IPS DF 6.9 (cell line): Measurements from ENCODE around the gene KIAA1586.
A peak's percentile ranks its signal among the peaks of the same experiment; 100 is the strongest.
"Not testable (repeated sequence)": the region's sequence is repeated elsewhere in the genome, so short reads cannot be mapped to it uniquely, and the experiment has no call there.

Source experiments
- DNase-seq: peaks from one replicate; pipeline ENCODE4 v3.0.0-alpha.2; 2013; ENCODE audit warnings: low read depth, low spot score
- H3K27ac ChIP-seq: one replicate; pipeline ENCODE4 v1.5.1; 2013; ENCODE audit warnings: low read length, control low read depth
- H3K27me3 ChIP-seq: 2 replicates; pipeline ENCODE4 v1.6.1; 2013; ENCODE audit warnings: mild to moderate bottlenecking, low read length; ENCODE audit not compliant: control insufficient read depth, insufficient read depth
- H3K36me3 ChIP-seq: 2 replicates; pipeline ENCODE4 v1.6.1; 2013; ENCODE audit warnings: low read length; ENCODE audit not compliant: control insufficient read depth, insufficient read depth
- H3K4me1 ChIP-seq: 2 replicates; pipeline ENCODE4 v1.6.1; 2013; ENCODE audit warnings: low read length; ENCODE audit not compliant: control insufficient read depth, insufficient read depth
- H3K4me3 ChIP-seq: 2 replicates; pipeline ENCODE4 v1.5.1; 2013; ENCODE audit warnings: mild to moderate bottlenecking, low read length
- H3K9me3 ChIP-seq: 2 replicates; pipeline ENCODE4 v1.6.1; 2013; ENCODE audit warnings: low read length, inconsistent platforms; ENCODE audit not compliant: control insufficient read depth, insufficient read depth
- WGBS: extraction: QIAGEN DNeasy Blood & Tissue Kit; methylation state at CpG from one replicate; pipeline ENCODE4 v1.1.7; 2013; ENCODE audit warnings: mixed read lengths, missing lambda C conversion rate; ENCODE audit not compliant: insufficient read length, insufficient coverage; 5-methylcytosine and 5-hydroxymethylcytosine counted together

The KIAA1586 gene

DNA sequence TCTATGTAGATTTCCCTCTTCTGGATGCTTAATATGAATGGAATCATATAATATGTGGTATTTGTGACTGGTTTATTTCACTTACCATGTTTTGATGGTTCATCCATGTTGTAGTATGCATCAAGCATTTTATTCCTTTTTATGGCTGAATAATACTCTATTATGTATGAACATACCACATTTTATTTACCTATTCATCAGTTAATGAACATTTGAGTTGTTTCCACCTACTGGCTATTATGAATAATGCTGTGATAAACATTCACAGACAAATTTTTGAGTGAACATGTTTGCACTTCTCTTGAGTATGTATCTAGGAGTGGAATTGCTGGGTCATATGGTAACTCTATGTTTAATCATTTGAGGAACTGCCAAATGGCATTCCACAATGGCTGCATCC lies 28.6 kb downstream of the KIAA1586 start:
- H3K4me3 ChIP-seq, result no peak overlapping the region
- H3K27ac ChIP-seq, result no peak overlapping the region
- no peaks in the 10 kb centered on the region for H3K9me3 ChIP-seq
- H3K27me3 ChIP-seq, result no peaks in the 10 kb centered on the region
- no peaks in the 10 kb centered on the region for H3K36me3 ChIP-seq
- H3K4me1 ChIP-seq, result no peaks in the 10 kb centered on the region
- DNase-seq, result no peak

DNA sequence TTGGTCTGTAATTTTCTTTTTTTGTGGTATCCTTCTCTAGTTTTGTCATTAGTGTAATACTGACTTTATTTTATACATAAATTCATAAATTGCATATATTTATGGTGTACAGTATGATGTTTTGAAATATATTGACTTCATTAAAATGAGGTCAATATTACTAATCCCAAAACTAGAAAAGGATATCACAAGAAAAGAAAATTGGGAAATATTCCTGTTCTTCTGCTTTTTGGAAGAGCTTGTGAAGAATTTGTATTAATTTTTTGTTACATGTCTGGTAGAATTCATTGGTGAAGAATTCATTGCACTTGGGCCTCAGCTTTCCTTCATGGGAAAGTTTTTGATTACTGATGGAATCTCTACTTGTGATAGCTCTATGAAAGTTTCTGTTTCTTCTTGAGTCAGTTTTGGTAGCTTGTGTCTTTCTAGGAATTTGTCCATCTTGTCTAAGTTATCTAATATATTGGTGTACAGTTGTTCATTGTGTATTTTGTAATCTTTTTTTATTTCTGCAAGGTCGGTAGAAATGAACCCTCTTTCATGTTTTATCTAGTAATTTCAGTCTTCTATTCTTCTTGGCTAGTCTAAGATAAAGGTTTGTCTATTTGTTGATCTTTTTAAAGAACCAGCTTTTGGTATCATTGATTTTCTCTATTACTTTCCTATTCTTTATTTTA lies 32.2 kb downstream of the KIAA1586 start:
- Histone ChIP-seq H3K4me1 (no peaks in the 10 kb centered on the region), H3K36me3 (no peaks in the 10 kb centered on the region), H3K27ac (no peak overlapping the region), H3K27me3 (no peaks in the 10 kb centered on the region), H3K9me3 (no peaks in the 10 kb centered on the region), H3K4me3 (no peak overlapping the region)
- DNase-seq, result no peak
- WGBS, result no CpG with 5 or more reads among the region's 1 CpG

DNA sequence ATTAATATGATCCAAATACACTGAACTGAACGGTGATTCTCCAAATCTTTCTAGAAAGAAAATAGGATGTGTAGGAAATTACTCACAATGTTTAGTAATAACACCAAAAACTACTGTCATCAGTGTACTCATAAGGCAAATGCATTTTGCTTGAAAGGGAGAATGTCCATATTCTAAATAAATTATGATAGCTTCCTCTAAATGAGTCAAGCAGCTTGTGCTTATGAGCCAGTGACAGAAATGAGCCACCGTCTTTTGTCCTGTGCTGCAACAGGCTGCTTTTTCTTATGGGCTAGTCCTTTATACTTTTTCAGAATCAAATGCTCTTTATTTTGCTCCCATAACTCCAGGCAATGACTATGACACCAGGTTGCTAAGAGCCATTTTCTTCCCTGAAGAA lies 39.0 kb downstream of the KIAA1586 start:
- no peak for DNase-seq
- no peaks in the 10 kb centered on the region for H3K36me3 ChIP-seq
- no peaks in the 10 kb centered on the region for H3K4me1 ChIP-seq
- no peaks in the 10 kb centered on the region for H3K27me3 ChIP-seq
- H3K9me3 ChIP-seq, result no peaks in the 10 kb centered on the region
- H3K27ac ChIP-seq, result no peak overlapping the region
- no CpG with 5 or more reads among the region's 2 CpGs for WGBS
- no peak overlapping the region for H3K4me3 ChIP-seq

DNA sequence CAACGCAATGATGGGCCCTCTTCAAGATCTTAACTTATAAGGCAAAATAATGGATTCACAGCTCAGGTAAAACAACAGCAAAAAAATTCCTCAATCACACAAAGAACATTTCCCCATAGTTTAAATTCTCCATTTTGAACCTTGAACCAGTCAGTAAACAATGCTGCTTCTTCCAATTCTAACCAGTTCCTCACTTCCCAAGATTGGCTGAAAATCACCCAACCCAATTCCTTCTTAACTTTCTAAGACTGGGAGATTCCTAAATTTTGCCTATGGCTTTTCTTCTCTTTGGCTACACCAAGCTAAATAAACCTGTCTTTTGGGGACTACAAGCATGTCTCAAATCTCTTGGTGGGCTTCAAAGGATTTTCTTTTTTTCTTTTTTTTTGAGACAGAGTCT lies 40.4 kb downstream of the KIAA1586 start:
- no CpG with 5 or more reads among the region's 1 CpG for WGBS
- no peaks in the 10 kb centered on the region for H3K36me3 ChIP-seq
- no peak overlapping the region for H3K4me3 ChIP-seq
- no peaks in the 10 kb centered on the region for H3K27me3 ChIP-seq
- DNase-seq, result no peak
- H3K9me3 ChIP-seq, result no peaks in the 10 kb centered on the region
- H3K4me1 ChIP-seq, result no peaks in the 10 kb centered on the region
- H3K27ac ChIP-seq, result no peak overlapping the region

DNA sequence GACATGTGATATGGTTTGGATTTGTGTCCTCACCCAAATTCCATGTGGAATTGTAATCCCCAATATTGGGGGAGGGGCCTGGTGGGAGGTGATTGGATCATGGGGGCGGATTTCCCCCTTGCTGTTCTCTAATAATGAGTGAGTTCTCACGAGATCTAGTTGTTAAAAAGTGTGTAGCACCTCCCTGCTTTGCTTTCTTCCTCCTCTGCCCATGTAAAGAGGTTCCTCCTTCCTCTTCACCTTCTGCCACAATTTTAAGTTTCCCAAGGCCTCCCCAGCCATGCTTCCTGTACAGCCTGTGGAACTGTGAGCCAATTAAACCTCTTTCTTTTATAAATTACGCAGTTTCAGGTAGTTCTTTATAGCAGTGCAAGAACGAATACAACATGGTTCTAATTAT lies 41.4 kb downstream of the KIAA1586 start:
- H3K27ac ChIP-seq, result no peak overlapping the region
- no peaks in the 10 kb centered on the region for H3K4me1 ChIP-seq
- no peaks in the 10 kb centered on the region for H3K9me3 ChIP-seq
- WGBS, result no CpG with 5 or more reads among the region's 4 CpGs
- no peak overlapping the region for H3K4me3 ChIP-seq
- H3K27me3 ChIP-seq, result no peaks in the 10 kb centered on the region
- no peak for DNase-seq
- no peaks in the 10 kb centered on the region for H3K36me3 ChIP-seq

DNA sequence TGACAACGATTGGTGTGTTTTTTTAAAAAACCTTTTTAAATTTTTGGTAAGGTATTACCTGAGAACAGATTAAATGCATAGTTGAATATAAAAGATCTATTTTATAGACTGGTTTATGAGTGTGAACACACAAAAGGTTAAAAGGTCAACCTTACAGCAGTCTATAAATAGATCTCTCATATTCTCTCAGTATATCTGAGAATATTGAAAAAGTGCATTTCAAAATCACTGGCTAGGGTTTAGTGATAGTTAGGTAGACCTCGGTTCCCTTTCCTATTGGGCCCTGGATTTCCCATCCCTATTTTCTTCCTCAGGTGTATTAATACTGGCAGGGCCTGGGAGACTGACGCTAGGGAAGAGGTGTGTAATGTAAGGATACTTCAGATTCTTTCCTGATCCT lies 42.8 kb downstream of the KIAA1586 start:
- H3K27ac ChIP-seq, result no peak overlapping the region
- H3K36me3 ChIP-seq, result no peaks in the 10 kb centered on the region
- H3K27me3 ChIP-seq, result no peaks in the 10 kb centered on the region
- DNase-seq, result no peak
- H3K4me3 ChIP-seq, result no peak overlapping the region
- no CpG with 5 or more reads among the region's 3 CpGs for WGBS
- H3K9me3 ChIP-seq, result no peaks in the 10 kb centered on the region
- no peaks in the 10 kb centered on the region for H3K4me1 ChIP-seq

DNA sequence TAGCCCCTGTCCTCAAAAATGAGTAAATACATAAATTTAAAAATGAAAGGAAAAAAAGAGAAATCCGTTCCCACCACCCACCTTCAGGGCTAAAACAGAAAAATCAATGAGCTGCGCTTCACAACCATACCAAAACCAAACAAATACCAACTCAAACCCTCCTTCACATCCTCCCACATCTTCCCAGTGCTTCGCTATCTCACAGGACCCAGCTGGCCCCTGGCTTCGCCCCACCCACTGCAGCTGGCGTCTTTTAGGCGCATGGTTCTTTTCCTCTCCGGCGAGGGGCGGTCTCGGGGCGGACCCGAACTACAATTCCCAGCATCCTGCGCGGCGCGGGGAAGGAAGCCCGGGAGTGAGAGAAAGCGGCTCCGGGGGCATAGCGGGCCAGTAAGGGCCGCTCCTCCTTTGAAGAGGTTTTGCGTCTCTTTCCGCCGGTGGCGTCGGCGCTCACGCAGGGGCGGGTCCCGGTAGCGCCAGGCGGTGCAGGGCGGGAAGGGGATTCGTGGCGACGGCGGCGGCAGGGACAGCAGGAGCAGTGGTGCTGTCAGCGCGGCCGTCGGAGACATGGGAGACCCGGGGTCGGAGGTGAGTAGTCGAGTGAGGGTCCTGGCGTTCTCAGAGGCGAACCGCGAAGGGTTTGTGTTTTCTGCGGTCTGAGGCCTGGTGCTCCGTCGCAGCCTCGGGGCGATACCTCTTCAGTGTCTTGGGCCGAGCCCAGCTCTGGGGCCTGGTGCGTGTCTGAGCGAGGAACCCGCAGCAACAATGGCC lies 43.4 kb downstream of the KIAA1586 start, which contains the start of gene ZNF451:
TSS of gene ZNF451 (plus strand) at position 502 of the 771 bp plus-strand sequence. CDS start at position 568, 66 bp downstream.
- Histone ChIP-seq H3K27ac (no peak within 1 kb of the TSS), H3K4me1 (no peaks in the 10 kb centered on the region), H3K27me3 (no peaks in the 10 kb centered on the region), H3K4me3 (peak within 1 kb of the TSS; percentile 61; the same call in 1 of the 2 replicates), H3K36me3 (no peaks in the 10 kb centered on the region), H3K9me3 (no peaks in the 10 kb centered on the region)
- WGBS, result 100% methylated on average over 1 of the region's 58 CpGs
- peak; percentile 88 for DNase-seq

DNA sequence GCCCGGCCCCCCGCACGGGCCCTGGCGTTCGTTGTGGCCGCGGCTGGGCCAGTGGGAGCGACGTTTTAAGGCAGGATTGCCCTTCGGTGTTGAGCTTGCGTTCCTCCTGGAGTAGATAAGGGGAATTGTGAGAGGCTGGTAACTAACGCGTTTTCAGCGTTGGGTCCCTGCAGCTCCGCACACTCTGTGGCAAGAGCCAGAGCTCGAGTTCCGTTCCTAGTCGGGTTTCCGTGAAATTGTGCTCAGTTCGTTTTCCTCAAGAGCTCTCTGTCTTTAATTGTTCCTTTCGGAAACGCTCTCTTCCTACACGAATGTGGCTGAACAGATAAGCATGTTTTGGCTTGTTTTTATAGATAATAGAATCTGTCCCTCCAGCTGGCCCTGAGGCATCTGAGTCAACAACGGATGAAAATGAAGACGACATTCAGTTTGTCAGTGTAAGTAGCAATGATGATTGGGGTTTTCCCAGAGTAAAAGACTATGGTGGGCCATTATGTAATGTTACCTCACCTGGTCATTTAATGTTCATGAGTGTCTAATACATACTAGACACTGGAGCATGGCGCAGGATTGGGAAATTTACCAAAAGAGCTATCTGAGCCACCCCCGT lies 44.1 kb downstream of the KIAA1586 start:
- not testable (repeated sequence) for H3K27me3 ChIP-seq, H3K9me3 ChIP-seq, H3K36me3 ChIP-seq, H3K27ac ChIP-seq, DNase-seq, H3K4me1 ChIP-seq, H3K4me3 ChIP-seq
- no CpG with 5 or more reads among the region's 27 CpGs for WGBS

DNA sequence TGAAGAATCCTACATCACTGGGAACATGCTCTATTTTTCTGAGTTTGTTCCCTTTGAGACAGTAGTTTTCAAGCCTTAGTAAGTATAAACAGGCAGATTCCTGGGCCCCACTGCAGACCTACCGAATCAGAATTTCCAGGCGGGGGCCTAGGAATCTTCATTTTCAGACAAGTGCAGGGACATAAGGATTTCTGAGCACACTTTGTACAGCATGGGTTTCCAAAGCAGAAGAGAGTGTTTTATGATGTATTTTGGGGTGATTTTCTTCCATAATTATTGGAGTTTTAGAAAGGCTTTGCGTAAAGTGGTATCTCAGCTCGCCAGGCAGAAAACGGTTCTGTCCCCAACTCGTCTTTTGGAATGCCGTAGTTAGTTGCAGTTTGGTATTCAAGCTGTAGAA lies 44.9 kb downstream of the KIAA1586 start:
- not testable (repeated sequence) for H3K9me3 ChIP-seq, DNase-seq, H3K27me3 ChIP-seq, H3K4me3 ChIP-seq, H3K36me3 ChIP-seq, H3K4me1 ChIP-seq, H3K27ac ChIP-seq
- WGBS, result no CpG with 5 or more reads among the region's 7 CpGs

DNA sequence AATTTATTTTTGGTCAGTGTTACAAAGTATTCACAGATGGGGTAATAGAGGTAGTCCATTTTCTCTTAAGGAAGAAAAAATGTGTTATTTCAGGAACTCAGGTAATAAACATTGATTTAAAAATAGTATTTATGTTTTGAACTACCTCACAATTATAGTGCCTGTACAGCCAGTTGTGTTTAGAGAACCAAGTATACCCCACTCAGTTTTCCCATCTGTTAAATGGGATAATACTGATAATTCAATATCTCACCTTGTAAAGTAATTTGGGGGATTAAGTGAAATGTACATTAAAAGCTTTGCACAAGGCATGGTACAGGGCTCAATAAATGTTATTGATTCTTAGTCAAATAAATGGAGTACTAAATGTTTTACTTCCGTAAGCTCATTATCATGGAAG lies 48.2 kb downstream of the KIAA1586 start:
- Histone ChIP-seq H3K36me3 (no peaks in the 10 kb centered on the region; the same call in 1 of the 2 replicates), H3K27me3 (no peaks in the 10 kb centered on the region)

More for the DNA sequence above, 48.2 kb downstream of the KIAA1586 start:
- Histone ChIP-seq H3K27ac (no peak overlapping the region), H3K9me3 (no peaks in the 10 kb centered on the region), H3K4me3 (no peak overlapping the region), H3K4me1 (no peaks in the 10 kb centered on the region)
- DNase-seq, result no peak
- no CpG with 5 or more reads among the region's 1 CpG for WGBS
